AG09319 (cell line): ENCODE measurements around the gene CRYM.

Source experiments
- DNase-seq: peaks from one replicate; pipeline ENCODE4 v3.0.0-alpha.2; 2010; ENCODE audit warnings: low read depth; ENCODE audit errors: extremely low read depth
- TF ChIP-seq, protein P1 (sequence below): IDR thresholded peaks from 2 replicates; pipeline ENCODE4 v1.5.1; 2011; ENCODE audit warnings: low read depth, mild to moderate bottlenecking, inconsistent platforms, low read length, moderate library complexity

The CRYM gene

DNA sequence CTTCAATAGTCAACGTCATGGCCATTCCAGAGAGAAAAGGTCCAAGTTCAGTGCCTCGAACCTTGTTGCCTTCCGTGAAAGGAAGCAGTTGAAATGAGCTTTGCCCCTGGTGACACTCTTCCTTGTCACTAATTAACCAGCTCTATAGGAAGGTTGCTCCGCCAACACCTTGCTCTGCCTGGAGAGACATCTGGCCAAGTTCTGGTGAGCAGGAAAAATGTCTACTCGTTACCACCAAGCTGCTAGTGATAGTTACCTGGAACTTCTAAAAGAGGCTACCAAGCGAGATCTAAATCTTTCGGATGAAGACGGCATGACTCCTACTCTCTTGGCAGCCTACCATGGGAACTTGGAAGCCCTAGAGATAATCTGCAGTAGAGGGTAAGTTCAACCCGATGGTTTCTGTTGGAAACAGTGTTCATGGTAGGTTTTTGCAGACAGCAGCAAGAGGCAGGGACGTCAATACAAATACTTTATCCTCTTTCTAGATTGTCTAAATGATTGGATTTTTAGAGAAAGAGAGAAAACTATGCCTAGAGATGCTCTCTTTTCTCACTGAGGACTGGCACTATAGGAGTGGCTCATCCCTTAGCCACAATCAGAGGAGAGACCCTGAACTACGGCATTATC is 44.5 kb downstream of the CRYM start, which contains the start of gene ANKS4B:
ANKS4B (plus strand) TSS at position 179 of the 630 bp plus-strand sequence; CDS start at position 218, 39 bp downstream.
- TF ChIP-seq, protein P1, sequence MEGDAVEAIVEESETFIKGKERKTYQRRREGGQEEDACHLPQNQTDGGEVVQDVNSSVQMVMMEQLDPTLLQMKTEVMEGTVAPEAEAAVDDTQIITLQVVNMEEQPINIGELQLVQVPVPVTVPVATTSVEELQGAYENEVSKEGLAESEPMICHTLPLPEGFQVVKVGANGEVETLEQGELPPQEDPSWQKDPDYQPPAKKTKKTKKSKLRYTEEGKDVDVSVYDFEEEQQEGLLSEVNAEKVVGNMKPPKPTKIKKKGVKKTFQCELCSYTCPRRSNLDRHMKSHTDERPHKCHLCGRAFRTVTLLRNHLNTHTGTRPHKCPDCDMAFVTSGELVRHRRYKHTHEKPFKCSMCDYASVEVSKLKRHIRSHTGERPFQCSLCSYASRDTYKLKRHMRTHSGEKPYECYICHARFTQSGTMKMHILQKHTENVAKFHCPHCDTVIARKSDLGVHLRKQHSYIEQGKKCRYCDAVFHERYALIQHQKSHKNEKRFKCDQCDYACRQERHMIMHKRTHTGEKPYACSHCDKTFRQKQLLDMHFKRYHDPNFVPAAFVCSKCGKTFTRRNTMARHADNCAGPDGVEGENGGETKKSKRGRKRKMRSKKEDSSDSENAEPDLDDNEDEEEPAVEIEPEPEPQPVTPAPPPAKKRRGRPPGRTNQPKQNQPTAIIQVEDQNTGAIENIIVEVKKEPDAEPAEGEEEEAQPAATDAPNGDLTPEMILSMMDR: no peak
- DNase-seq: no peak

DNA sequence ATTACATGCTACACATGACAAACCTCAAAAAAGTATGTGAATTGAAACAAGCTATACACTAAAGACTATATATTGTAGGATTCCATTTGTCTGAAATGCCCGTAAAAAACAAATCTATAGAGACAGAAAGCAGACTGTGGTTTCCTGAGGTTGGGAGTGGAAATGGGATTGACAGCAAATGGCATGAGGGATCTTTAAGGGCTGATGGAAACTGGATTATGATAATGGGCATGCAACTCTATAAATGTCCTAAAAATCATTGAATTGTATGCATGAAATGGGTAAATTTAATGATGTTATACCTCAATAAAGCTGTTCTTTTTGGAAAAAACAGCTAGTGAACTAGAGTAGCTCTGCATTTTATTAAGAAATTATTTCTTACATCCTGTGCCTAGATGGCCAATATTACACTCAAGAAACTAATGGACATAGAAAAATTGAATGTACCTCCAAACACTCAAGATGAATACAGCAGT is 45.0 kb downstream of the CRYM start:
- no peak for DNase-seq
- TF ChIP-seq, protein P1: no peak

DNA sequence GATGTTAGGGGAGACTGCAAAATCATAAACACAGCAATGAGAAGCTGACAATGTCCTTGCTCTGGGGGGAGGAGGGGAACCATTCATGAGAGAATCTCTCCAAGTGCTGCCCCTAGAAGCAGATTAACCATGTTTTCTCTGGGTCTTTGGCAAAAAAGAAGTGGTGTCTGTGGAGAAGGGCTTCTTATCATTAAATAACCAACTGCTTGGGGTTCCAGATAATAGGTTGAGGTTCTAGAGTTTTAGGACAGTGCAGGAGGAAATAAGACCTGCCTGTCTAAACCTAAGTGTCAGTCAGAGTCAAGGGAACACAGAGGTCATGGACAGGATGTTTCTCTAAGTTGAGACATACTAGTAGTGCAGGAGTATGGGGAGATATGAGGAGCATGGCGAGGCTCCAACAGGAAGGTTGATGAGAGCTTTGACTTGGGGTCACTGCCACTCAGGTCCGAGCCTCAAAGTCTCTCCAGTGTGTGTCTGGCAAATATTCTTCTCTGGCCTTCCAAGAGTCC is 49.7 kb downstream of the CRYM start:
- TF ChIP-seq, protein P1: no peak
- DNase-seq: no peak

DNA sequence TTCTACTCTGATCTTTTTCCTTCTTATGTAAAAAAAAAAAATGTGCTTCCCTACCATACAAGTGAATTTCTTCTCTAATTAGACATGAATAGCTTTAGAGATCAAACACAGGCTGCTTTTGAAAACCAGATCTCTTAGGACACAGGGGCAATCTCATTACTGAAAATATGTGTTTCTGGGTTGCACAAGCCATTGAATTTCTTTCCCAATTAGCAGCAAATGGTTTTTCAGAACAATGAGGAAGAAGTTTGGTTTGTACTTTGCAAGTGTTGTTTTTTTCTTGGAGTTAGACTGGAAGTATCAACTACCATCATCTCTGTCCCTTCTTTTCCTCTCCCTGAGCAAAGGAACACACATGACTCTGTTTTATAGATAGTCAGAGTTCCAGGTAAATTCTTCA is 50.2 kb downstream of the CRYM start:
- no peak for DNase-seq
- TF ChIP-seq, protein P1: no peak

DNA sequence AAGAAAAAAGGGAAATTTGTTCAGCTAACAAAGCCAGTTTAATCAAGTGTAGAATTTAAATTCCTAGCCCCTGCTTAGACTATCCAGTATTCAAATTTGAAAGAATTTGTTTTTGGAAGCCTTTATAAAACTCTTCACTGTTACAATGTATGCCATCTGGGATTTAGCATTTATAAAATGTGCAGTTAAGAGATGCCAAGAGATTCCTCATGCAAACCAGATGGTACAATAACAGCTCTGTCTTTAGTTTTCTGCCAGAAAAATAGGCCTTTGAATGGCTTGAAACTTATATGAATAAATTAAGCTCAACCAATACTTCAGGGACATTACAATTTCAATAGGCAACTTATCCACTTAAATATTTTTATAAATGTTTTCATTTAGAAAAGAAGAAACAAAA is 51.3 kb downstream of the CRYM start:
- TF ChIP-seq, protein P1: no peak
- DNase-seq: no peak

DNA sequence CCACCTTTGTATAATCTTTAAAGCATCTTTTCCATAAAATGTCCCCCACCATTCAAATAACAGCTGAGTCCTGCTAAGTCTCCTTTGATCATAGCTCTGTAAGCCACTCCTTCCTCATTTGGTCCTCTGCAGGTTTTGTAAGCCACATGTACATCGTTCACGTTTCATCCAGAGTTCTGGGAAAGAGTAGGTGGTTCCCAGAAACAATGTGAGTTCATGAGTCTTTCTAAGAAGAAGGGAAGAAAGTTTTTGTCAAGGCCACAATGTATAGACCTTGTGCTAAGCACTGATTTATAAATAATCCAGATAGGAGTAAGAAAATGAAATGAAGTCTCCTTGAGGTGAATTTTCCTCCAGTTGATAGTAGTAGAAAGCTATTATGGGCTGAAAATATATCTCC is 53.3 kb downstream of the CRYM start:
- TF ChIP-seq, protein P1: no peak
- DNase-seq: no peak

DNA sequence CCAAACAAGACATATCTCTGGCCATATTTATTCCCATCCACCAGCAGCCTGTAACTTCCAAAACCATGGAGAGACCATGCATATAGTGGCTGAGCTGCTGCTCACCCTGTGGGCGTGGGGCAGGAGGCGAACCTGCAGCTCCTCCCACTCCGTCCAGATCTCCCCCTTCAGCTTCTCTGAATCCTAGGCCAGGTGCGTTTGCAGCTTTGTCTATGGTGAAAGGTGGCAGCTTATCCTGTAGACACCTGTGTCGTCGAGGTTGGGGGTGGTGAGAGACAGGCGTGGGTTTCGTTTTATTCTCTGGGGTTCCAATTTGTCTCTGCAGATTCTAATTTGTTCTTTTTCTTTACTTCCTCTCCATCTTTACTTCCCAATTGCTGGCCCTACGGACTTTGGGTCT is 54.3 kb downstream of the CRYM start:
- TF ChIP-seq, protein P1: no peak
- DNase-seq: no peak
